GM18951 (cell line): ENCODE data around the gene RIN1.

Source experiments
- POLR2A ChIP-seq: IDR thresholded peaks from 4 replicates; pipeline ENCODE4 v1.6.1; 2011; ENCODE audit warnings: mild to moderate bottlenecking; ENCODE audit not compliant: insufficient read length, insufficient read depth; ENCODE audit errors: extremely low read depth
- in situ Hi-C: fragments of 300-500 bp; cut with MboI; formaldehyde crosslinking; loops from one replicate; pipeline ENCODE4 v1.12.0; 2022; ENCODE audit warnings: low sequenced_read_pairs, mixed read lengths, inconsistent platforms; ENCODE audit not compliant: unreplicated experiment

The RIN1 gene

GRCh38 chr11:66345316-66345649 lies 9.0 kb upstream of the RIN1 start:
- TF ChIP-seq POLR2A, result no peak
- in situ Hi-C loops, result no loop called here

GRCh38 chr11:66344550-66345315 lies 8.5 kb upstream of the RIN1 start, which contains the start of gene BRMS1:
BRMS1 (minus strand) TSS chr11:66345104; CDS start chr11:66342234, 2,870 bp downstream.
- in situ Hi-C loops, result no loop called here
- TF ChIP-seq POLR2A, result peak; percentile 97

DNA sequence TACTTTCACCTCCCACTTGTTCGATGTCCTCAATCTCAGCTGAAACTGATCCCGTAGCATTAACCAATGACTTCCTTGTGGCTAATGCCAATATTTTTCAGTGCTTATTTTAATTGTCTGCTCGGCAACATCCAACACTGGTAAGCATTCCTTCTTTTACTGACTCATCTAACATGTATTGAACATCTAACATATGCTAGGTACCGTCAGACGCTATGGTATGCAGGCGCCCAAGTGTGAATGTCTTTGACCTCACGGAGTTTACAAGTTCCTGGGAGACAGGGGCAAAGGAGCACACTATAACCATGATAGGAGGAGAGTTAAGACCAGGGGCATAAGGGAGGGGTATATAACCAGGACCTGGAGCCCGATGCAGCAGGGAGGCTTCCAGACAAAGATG lies 6.9 kb upstream of the RIN1 start:
- in situ Hi-C loops, result no loop called here
- no peak for TF ChIP-seq POLR2A

DNA sequence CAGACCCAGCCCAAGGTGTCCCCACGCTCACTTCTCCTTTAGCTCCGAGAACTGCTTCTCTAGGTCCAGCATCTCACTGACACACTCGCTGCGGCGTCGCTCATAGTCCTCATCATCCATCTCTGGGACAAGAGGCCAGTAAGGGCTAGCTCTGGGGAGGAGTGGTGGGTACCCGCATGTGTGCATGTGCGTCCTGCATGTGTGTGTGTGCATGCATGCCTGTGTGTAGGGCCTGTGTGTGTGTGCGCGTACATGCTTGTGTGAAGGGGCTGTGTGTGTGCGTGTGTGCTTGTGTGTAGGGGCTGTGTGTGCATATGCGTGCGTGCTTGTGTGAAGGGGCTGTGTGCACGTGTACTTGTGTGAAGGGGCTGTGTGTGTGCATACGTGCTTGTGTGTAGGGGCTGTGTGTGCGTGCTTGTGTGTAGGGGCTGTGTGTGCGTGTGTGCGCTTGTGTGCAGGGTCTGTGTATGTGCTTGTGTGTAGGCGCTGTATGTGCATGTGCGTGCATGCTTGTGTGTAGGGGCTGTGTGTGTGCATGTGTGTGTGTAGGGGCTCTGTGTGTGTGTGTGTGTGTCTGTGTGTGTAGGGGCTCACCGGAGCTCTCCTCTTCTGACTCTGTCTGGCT lies 5.4 kb upstream of the RIN1 start:
- TF ChIP-seq POLR2A, result no peak
- in situ Hi-C loops, result no loop called here

- no peak for TF ChIP-seq POLR2A
- in situ Hi-C loops, result no loop called here
Observed at GRCh38 chr11:66340596-66341501, 4.6 kb upstream of the RIN1 start.

DNA sequence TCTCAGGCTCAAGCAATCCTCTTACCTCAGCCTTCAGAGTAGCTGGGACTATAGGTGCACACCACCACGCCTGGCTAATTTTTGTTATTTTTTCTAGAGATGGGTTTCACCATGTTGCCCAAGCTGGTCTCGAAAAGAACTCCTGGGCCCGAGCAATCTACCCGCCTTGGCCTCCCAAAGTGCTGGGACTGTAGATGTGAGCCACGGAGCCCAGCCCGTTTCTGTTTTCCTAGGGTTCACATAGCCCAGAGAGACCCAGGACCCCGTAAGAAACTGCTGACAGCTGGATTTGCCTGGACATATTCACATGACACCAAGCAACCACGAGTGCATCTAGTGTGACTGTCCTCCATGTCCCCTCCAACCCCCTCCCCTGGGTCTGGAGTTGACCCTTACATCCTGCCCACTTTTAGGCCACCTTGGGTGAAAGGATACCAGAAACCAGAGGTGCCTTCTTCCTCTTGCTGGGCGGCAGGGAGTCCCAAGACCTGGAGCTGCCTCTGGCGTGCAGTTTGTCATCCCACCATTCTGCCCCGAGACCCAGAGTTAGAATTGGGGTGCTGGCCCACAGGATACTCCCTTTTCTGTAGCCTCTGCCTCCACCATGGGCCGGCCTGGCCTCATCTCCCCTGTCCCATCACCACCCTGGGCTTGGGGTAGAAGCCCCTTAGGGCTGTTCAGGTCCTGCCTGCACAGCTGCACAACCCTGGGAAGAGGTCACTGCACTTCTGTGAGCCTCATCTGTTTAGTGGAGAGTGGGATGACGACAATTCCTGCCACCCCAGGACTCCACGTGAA lies 3.7 kb upstream of the RIN1 start:
- in situ Hi-C loops, result no loop called here
- no peak for TF ChIP-seq POLR2A

- in situ Hi-C loops, result no loop called here
- TF ChIP-seq POLR2A, result no peak
Observed at GRCh38 chr11:66339162-66339675, 3.0 kb upstream of the RIN1 start.

- in situ Hi-C loops, result no loop called here
- no peak for TF ChIP-seq POLR2A
Observed at GRCh38 chr11:66338276-66339161, 2.3 kb upstream of the RIN1 start.

DNA sequence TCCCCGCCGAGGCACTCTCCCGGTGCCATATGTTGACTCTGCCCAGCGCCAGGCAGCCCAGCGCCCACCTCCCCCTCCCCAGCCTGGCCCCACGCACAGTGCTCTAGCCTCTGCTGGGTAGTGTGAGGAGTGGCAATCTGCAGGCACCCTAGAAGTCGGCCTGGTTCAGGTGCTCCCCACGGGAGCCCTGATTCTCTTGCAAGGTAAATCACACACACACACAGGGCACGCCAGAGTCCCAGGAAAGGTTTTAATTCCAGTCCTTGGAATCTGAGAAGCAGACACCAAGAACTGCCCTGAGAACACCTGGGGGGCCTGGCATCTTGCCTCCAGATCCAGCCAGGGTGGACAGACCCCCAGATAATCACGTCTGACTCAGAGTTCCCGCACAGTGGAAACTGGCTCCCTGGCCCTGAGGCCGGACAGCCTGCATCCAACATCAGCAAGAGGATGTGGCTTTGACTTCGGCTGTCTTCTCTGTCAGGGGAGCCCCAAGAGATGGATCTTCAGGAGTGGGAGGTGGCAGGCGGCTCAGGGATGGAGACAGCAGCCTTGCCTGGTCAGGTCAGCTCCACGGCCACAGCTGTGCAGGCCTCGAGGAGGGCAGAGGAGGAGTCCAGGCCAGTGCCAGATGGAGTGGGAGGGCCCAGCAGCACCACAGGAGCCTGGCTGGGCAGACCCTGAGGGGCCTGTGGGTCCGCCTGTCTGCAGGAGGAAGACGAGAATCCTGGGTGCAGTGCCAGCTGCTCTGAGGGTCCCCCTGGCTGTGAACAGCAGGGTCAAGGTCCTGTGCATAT lies 1.1 kb upstream of the RIN1 start:
- TF ChIP-seq POLR2A, result no peak
- in situ Hi-C loops, result no loop called here

- no peak for TF ChIP-seq POLR2A
- in situ Hi-C loops, result no loop called here
Observed at GRCh38 chr11:66335531-66336233, 552 bp downstream of the RIN1 start.

DNA sequence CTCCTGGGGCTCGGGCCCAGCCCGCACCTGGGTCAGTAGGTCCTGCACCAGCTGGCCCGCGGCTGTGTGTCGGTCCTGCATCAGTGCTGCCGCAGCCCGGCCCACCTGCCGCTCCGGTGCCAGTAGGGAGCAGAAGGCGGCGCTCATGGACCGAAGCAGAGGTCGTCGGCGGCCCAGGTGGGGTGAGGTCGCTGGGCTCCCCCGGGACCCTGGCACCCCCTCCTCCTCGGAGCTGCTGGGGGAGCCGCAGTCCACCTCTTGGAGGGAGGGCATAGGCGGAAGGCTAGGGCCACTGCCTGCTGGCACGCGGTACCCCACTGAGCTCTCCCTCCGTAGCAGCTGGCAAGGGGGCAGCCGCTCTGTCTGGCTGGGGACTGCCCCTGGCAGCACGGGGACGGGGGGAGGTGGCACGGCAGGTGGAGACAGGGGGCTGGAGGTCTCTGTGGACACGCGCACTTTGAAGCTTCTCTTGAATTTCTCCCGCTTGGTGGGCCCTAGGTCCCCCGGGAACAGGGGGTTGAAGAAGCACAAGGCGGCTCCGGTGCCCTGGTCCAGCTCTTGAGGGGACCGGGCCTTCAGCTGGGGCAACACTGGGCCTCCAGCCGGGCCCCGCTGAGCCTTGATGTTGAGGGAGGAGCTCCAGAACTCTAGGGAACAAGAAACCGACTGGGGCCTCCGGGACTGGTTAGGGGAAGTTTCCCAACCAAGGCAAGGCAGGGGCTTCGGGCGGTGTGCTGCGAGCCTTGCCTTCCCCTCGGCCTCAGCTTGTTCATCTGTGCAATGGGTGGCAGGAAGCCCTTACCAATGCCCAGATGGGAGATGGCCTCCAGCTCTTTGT lies 1.4 kb downstream of the RIN1 start:
- no peak for TF ChIP-seq POLR2A
- in situ Hi-C loops, result no loop called here
